ENCODE results near the gene BOD1. TPM values are rescaled to one million over a fixed set of nuclear protein-coding genes. Genes with fewer than 3 reads are reported as not detected.
"Not testable (repeated sequence)": the region's sequence is repeated elsewhere in the genome, so short reads cannot be mapped to it uniquely, and the experiment has no call there.

Gene BOD1
- total RNA-seq, 1 donor from 2014 or later: 54.6 TPM

DNA sequence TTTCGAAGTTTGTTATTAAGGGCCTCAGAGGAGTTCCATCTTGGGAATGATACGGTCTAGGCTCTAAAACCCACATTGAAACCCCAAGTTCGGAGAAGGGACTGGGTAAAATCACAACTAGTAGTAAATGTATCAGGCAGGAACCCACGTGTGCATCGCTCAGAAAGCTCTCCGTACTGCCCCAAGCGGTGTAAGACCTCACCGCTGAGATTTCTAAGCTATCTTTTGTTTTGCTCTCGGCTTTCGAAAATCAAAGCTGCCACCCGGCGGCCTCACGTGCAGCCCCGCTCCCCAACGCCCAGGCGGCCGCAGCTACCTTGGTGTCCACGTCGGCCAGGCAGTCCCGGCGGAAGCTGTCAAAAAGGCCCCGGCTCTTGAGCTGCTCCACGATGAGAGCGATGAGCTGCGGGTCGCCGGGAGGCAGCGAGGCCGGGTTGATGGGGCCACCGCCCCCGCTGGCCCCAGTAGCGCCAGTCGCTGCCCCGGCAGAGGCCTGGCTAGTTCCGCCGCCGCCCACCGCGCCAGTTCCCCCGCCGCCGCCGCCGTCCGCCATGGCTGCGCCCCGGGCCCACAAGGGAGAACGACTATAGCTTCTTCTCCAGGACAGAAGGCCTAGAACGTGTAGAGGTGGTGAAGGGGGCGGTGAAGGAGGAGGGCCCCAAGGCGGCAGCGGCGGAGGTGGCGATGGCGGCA lies 420 bp downstream of the BOD1 start:
- peak; percentile 88 for DNase-seq

DNA sequence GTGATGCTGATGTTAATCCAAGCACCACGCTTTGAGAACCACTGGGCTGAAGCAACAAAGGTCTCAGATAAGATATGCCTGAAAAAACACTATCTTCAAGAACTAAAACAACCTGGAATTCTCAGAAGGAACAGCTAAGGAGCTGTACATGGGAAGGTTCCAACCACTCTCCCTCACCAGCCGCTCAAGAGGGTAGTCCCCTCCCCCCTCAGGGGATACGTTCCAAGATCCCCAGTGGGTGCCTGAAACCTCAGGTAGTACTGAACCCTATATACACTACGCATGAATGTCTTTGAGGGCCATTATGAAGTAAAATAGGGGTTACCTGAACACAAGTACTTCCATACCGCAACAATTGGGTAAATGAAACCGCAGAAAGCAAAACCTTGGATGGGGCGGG lies 1.9 kb downstream of the BOD1 start:
- DNase-seq: no peak

DNA sequence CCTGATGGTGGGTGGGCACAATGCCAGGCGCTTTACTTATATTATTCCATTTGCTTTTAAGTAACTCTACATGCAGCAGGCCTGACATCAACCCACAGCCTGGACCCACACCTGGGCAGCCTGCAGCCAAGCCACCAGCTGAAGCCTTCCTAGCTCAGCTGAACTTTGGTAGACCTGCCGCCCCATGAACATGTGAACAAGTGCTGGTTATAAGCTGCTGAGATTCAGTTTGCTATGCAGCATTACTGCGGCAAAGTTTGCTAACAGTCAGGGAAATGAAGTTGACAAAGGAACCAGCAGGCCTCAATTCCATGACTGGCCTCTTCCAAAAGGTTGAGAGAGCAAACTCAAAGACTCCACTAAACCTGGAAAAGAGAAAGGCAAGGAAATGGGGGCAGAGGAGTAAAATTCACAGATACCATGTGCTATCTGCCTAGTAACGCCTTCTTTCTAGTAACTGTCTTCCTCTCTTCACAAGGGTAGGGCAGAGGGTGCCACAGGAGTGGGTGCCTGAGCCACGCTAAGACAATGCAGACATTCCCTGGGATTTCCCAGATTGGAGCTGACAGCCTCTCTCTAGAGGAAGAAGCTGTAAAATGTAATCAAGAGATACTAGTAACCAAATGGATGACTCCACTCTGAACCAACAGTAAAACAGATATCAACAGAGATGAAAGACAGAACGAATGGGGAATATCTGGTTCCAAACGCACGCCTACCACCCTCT lies 2.9 kb downstream of the BOD1 start:
- no peak for DNase-seq

GRCh38 chr5:173612948-173613347 lies 3.5 kb downstream of the BOD1 start:
- DNase-seq: no peak

- no peak for DNase-seq
Observed at GRCh38 chr5:173611706-173612105, 4.7 kb downstream of the BOD1 start.

DNA sequence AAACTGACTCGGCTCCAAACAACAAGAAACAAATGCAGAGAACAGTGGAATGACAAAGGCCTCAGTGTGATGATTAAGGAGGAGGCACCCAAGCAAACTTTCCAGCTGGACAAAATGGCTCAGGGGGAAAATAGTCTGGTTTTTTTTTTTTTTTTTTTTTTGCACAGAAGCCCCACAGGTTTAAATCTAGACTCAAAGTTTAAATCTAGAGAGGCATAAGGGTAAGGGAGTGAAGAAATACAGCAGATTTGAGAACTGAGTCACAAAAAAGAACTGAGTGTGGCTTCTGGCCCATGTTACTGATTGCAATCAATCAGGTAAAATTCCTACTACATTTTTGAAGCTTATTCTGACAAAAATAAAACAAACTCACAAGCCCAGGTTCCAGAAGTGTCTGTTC lies 12.3 kb downstream of the BOD1 start:
- no peak for DNase-seq

DNA sequence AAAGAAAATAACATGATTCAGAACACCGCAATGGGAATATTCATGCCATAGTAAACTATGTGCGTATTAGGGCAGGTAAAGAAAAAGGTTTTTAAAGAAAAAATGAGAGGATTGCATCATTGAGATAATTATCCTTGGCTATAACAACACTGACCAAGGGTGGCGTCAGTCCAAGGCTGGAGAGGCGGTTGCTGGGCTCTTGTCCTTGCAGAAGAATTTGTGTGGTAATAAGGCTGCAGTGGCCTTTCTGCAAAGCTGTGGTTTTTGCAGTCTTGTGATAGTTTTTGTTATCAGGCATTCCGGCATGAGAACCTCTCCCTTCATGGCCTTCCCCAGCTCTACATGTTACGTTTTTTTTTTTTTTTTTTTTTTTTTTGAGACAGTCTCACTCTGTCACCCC lies 14.0 kb downstream of the BOD1 start:
- DNase-seq: no peak

DNA sequence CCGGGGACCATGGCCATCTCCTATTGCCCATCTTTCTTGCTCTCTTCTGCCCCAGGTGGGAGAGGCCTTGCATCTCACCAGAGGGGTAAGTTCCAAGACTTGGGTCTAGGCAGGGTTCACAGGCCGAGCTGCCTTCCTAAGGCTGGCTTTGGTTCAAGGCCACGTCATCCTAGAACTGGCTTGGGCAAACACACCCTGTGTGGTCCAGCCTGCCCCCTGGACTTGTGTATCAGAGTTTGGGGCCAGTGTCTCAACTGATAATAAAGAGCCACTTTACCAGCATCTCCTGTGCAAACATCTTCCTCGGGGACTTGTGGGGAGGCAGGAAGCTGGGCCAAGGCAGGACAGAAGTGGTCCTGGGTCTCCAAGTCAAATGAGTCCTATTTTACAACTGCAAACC lies 17.8 kb downstream of the BOD1 start:
- no peak for DNase-seq

GRCh38 chr5:173597304-173597703 lies 19.1 kb downstream of the BOD1 start:
- no peak for DNase-seq

- DNase-seq: no peak
Observed at GRCh38 chr5:173595841-173596240, 20.6 kb downstream of the BOD1 start.

GRCh38 chr5:173594061-173594460 lies 22.4 kb downstream of the BOD1 start:
- no peak for DNase-seq

GRCh38 chr5:173592050-173592669 lies 24.3 kb downstream of the BOD1 start:
- DNase-seq: no peak

GRCh38 chr5:173591056-173591514 lies 25.4 kb downstream of the BOD1 start:
- peak; percentile 51 for DNase-seq

DNA sequence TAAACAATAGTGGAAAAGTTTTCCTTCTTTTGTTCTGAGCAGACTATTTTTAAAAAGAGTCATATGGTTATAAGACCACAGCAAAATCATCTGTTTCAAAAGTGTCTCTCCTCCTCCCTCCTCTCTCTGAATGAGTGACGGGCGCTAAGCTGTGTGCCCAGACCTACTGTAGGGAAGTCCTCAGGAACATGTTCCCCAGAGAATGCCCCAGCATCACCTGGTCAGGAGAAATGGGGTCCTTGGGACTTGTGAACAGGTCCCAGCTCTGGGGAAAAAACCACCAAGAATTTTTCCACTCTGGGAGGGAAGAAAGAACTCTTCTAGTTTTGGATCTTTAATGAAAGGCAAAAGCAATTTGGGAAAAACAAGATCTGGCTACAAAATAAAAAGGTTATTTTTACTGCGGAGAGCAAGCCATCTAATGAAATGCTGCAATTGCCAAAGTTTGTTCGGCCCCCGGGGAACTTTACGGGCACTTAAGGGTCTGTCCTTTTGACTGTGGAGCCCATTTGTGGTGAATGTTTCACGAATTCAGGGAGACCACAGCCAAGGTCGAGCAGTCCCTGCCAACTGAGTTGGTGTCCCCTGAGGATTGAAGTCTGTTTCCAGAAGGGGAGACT lies 25.9 kb downstream of the BOD1 start:
- DNase-seq: no peak

- DNase-seq: not testable (repeated sequence)
Observed at GRCh38 chr5:173586133-173586532, 30.3 kb downstream of the BOD1 start.

- DNase-seq: peak; percentile 88
Observed at GRCh38 chr5:173583346-173583745, 33.1 kb downstream of the BOD1 start.

DNA sequence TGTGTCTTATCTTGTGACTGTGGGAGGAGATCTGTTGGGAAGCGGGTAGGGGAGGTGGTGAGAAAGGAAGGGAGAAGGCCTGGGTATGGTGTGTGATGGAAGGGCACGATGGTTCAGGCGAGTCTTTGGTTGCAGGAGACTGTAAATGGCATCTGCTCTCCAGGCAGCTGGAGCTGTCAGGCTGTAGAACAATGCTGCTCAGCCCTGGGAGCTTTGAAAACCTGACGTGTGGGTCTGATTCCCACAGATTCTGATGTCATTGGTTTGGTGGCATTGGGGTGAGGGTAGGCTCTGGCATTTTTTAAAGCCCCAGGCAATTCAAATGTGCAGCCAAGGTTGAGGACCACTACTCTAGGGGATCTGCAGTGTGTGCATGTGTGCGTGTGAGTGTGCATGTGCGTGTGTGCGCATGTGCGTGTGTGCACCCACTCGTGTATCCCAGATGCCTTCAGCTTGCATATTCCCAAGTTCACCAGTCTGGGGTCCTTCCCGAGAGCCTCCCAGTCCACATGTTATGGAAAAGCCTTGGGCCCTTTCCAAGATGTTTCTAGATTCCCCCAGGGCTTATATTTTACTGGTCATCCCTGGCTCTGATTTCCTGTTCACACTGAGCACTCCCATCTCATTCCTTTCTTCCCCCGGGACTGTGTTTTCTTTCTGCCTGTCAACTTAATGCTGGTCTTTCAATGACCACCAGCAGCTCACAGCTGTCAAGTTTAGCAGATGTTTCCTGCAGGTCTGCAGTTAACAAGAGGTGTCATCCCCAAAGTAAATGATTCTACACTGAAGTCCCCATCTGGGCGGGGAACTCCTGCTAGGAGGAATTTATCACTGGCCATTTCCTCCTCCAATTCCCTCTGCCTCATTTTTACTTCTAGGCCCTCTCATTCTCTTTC lies 34.0 kb downstream of the BOD1 start:
- DNase-seq: peak; percentile 76

DNA sequence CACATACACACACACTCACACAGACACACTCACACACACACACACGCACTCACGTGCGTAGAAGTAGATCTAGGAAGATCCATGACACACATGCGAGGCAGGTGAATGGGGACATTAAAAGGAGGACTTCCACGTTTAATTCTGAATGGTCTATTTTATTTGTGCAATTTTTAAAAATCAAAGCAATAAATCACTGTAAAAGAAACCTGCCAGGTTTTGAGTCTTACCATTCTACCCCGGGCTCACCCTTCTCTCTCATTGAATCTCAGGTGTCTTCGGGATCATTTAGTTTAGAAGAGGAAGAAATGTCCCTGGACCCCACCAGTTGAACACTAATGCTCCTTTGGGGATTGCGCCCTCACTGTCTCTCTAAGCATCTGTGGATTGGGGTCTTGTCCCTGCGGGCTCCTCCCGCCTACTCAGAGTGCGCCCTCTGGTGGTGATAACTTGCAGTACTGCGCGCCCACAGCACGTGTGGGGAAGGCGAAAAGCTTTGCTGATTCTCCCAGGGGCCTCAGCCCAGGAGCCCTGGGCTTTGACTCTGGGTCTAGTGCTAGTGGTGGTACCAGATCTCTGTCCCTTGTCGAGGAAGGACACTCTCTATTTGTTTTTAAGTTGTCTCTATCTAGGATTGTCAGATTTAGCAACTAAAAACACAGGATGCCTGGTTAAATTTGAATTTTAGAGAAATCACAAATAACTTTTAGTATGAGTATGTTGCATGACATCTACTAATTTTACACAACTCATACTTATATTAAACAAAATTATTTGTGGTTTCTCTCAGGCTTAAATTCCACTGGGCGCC lies 34.8 kb downstream of the BOD1 start:
- peak; percentile 74 for DNase-seq

DNA sequence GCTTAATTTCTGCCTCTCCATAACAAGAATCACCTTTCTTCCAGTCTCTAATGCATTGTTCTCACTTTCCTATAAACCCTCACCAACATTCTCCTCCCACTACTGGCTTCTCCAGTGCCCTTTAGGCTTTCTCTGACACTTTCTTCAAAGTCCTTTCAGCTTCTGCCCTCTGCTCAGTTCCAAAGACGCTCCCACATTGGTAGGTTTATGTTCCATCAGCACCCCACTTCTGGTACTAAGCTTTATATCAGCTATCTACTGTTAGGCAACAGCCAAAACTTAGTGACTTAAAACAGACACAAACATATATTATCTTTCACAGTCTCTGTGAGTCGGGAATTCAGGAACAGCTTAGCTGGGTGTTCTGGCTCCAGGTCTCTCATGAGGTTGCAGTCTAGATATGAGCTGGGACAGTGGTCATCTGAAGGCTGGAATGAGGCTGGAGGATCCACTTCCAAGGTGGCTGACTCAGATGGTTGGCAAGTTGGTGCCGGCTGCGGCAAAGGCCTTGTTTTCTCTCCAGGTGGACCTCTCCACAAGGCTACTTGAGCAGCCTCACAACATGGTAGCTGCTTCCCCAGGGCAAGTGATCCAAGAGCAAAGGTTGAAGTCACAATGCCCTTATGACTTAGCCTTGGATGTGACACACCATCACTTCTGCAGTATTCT lies 37.4 kb downstream of the BOD1 start:
- no peak for DNase-seq

DNA sequence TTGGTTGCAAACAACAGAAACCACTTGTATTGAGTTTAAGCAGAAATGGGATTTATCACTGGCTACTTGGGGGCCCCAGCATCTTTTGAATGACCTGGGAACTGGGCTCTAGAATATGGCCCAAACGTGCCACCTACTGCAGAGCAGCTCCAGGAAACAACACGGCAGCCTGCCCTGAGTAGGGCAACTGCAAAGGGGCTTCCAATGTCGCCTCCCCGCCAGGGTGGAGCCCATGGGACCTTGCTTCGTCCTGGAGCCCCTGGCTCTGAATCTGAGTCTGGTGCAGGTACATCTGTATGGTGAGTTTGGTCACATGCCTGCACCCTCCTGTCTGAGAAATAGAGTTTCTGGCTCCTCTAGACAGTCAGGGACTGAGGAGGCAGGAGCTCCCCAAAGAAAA lies 38.6 kb downstream of the BOD1 start:
- DNase-seq: no peak

Data from tongue (tissue), 2 donors.